HepG2 (cell line): ENCODE results near the gene MEPCE. TPM values are rescaled to one million over a fixed set of nuclear protein-coding genes. Genes with fewer than 3 reads are reported as not detected.

Experiments used
- ARHGAP35 ChIP-seq: sonication (generic); formaldehyde crosslinking; IDR thresholded peaks from 2 replicates; pipeline ENCODE4 v1.9.0; 2022; ENCODE audit warnings: mild to moderate bottlenecking, inconsistent platforms, moderate library complexity, missing genetic modification reagents, borderline replicate concordance
- EP300 ChIP-seq, 3 experiments: sonication (generic) in 1 of 3; formaldehyde crosslinking in 1 of 3; IDR thresholded peaks; 2 replicates each; pipeline versions ENCODE4 v1.5.1 to v1.6.1; 2011 to 2020; ENCODE audit warnings: low read depth in 2 of 3, low read length in 2 of 3, borderline replicate concordance in 1 of 3, improper control_type of control experiment in 1 of 3, mild to moderate bottlenecking in 1 of 3, missing genetic modification reagents in 1 of 3, moderate library complexity in 1 of 3
- ETV5 ChIP-seq: IDR thresholded peaks from 2 replicates; pipeline ENCODE4 v1.6.1; 2018; ENCODE audit warnings: missing biosample characterization, missing genetic modification reagents, inconsistent platforms, borderline replicate concordance
- FOXO1 ChIP-seq: sonication (generic); formaldehyde crosslinking; IDR thresholded peaks from 2 replicates; pipeline ENCODE4 v1.4.0; 2020; ENCODE audit warnings: missing genetic modification reagents
- KDM5A ChIP-seq: fragments of 200-600 bp; sonication (generic); IDR thresholded peaks from 2 replicates; pipeline ENCODE4 v1.7.0; 2018; ENCODE audit warnings: antibody characterized with exemption, mild to moderate bottlenecking, low read length, borderline replicate concordance
- NFYB ChIP-seq: sonication (generic); formaldehyde crosslinking; IDR thresholded peaks from 2 replicates; pipeline ENCODE4 v1.4.0; 2020; ENCODE audit warnings: missing genetic modification reagents
- POLR2A ChIP-seq, 2 experiments: IDR thresholded peaks; 2 replicates each; pipeline ENCODE4 v1.6.1; 2011; ENCODE audit warnings: low read depth in 2 of 2, low read length in 2 of 2, mild to moderate bottlenecking in 1 of 2, moderate library complexity in 1 of 2; ENCODE audit not compliant: insufficient read depth in 1 of 2
- RBAK ChIP-seq: sonication (generic); formaldehyde crosslinking; IDR thresholded peaks from 2 replicates; pipeline ENCODE4 v1.5.1; 2020; ENCODE audit warnings: mild to moderate bottlenecking, missing genetic modification reagents
- RXRB ChIP-seq: IDR thresholded peaks from 2 replicates; pipeline ENCODE4 v1.6.1; 2016; ENCODE audit warnings: borderline replicate concordance, missing genetic modification reagents, missing compliant biosample characterization
- SIX1 ChIP-seq: sonication (generic); formaldehyde crosslinking; IDR thresholded peaks from 2 replicates; pipeline ENCODE4 v1.4.0; 2020; ENCODE audit warnings: missing genetic modification reagents, borderline replicate concordance
- SOX6 ChIP-seq, 2 experiments: fragments of 450-650 bp in 1 of 2; sonication (generic) in 1 of 2; formaldehyde crosslinking in 1 of 2; IDR thresholded peaks; 2 replicates each; pipeline versions ENCODE4 v1.4.0 to v1.6.1; 2017 to 2020; ENCODE audit warnings: antibody characterized with exemption in 1 of 2, mild to moderate bottlenecking in 1 of 2, missing genetic modification reagents in 1 of 2
- XBP1 ChIP-seq: sonication (generic); formaldehyde crosslinking; IDR thresholded peaks from 2 replicates; pipeline ENCODE4 v1.5.0; 2020; ENCODE audit warnings: missing genetic modification reagents
- ZNF20 ChIP-seq: sonication (generic); formaldehyde crosslinking; IDR thresholded peaks from 2 replicates; pipeline ENCODE4 v1.4.0; 2020; ENCODE audit warnings: mild to moderate bottlenecking, moderate library complexity, missing genetic modification reagents
- ZNF205 ChIP-seq: IDR thresholded peaks from 2 replicates; pipeline ENCODE4 v1.6.1; 2018; ENCODE audit warnings: missing biosample characterization, missing genetic modification reagents
- ZNF292 ChIP-seq: sonication (generic); formaldehyde crosslinking; IDR thresholded peaks from 2 replicates; pipeline ENCODE4 v1.8.1; 2022; ENCODE audit warnings: mild to moderate bottlenecking, low read depth, missing genetic modification reagents, borderline replicate concordance
- ZNF563 ChIP-seq: sonication (generic); formaldehyde crosslinking; IDR thresholded peaks from 2 replicates; pipeline ENCODE4 v1.8.0; 2022; ENCODE audit warnings: mild to moderate bottlenecking, moderate library complexity, missing genetic modification reagents
- ZNF709 ChIP-seq: sonication (generic); formaldehyde crosslinking; IDR thresholded peaks from 2 replicates; pipeline ENCODE4 v1.5.0; 2020; ENCODE audit warnings: mild to moderate bottlenecking, missing genetic modification reagents
- polyA plus RNA-seq, 8 experiments: library from polyadenylated mRNA; depleted of rRNA in 3 of 8; stranded (reverse) in 7 of 8; unstranded in 1 of 8; fragments of >200 nt; fragmentation: Illumina TruSeq in 4 of 8; extraction: Trizol in 4 of 8; gene quantifications; 2 replicates each; pipeline versions ENCODE4 v1.2.1 to v1.2.3, GENCODE V29; 2011 to 2016; ENCODE audit warnings: low read depth in 4 of 8, missing spikeins in 1 of 8, mixed read lengths in 1 of 8; ENCODE audit not compliant: insufficient read depth in 1 of 8
- total RNA-seq, 5 experiments: library from RNA; depleted of rRNA; stranded (reverse); fragments of >200 nt; fragmentation: Illumina TruSeq; extraction: Trizol; gene quantifications; 2 replicates each; pipeline ENCODE4 v1.2.3, GENCODE V29; 2016; ENCODE audit warnings: low read depth in 1 of 5
- TF ChIP-seq, protein P1 (sequence below): sonication (generic); formaldehyde crosslinking; conservative IDR thresholded peaks from 2 replicates; pipeline ENCODE4 v1.4.0; 2020; ENCODE audit warnings: missing genetic modification reagents
- TF ChIP-seq, protein P2 (sequence below): IDR thresholded peaks from 2 replicates; pipeline ENCODE4 v1.6.1; 2016; ENCODE audit warnings: low read depth, missing genetic modification reagents, missing compliant biosample characterization
- TF ChIP-seq, protein P3 (sequence below): sonication (generic); formaldehyde crosslinking; IDR thresholded peaks from 2 replicates; pipeline ENCODE4 v1.8.0; 2022; ENCODE audit warnings: mild to moderate bottlenecking, missing genetic modification reagents

Gene MEPCE
- total and polyA plus RNA-seq, 2 of the 13 experiments (the other 11 are each of a cell fraction or from before 2014, with no cell fraction given), result 12.3 to 26.0 TPM

DNA sequence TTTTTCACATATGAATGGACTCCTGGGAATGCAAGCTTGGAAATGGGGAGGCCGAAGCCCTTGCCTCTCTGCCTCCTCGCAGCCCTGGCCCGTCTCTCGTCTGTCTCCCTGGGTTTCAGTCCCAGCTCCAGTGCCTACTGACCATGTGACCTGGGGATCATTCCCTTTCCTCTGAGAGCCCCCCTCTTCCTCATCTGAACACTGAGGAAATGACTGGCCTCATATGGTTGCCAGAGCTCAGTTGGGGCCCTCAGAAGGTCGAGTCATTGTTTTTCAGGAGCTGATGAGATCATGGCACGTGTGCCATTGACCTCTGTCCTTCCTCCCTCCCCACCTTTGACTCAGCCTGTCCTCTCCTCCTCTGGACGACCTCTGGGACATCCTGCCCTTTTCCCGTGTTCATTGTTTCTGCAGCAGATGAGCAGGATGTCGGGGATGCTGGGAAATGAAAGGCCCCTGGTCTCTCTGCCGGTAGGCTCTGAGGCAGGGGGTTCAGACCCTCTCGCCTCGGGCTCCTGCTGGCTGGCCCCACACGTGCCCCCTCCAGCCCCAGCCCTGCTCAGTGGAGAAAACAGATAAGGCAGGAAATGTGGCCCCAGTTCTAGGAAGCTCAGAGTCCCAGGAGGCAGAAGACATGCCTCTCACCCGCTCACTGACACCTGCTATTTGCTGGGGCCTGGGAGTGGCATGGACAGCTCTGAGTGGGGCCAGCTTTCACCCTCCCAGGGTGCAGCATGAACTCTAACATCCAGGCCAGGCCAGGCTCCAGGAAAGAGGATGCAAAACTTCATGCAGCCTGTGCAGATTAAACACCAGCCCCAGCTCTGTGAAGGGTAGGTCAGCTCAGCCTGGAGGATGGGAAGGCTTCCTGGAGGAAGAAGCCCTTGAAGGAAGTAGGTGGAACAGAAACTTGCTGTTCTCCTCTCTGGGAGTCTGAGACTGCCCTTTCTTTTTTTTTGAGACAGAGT lies 15.0 kb downstream of the MEPCE start (continued):
- TF ChIP-seq SIX1 (CRISPR knock-in tag) (peak; percentile 41; the same call in 1 of the 2 replicates), ZNF20 (CRISPR knock-in tag) (no peak), XBP1 (CRISPR knock-in tag) (no peak), ZNF563 (CRISPR knock-in tag) (peak; percentile 55; the same call in 1 of the 2 replicates), ARHGAP35 (CRISPR knock-in tag) (0 out of 2 replicates have a peak, but pooled peaks have one; percentile 30), ZNF292 (CRISPR knock-in tag) (peak; percentile 60; the same call in 1 of the 2 replicates), ZNF709 (CRISPR knock-in tag) (0 out of 2 replicates have a peak, but pooled peaks have one; percentile 44), KDM5A (no peak), ZNF205 (CRISPR knock-in tag) (0 out of 2 replicates have a peak, but pooled peaks have one; percentile 27), SOX6 (IDR thresholded peaks at IDR 0.05) (peak; percentile 96), SOX6 (CRISPR knock-in tag; IDR thresholded peaks at IDR 0.05) (peak; percentile 100), ETV5 (CRISPR knock-in tag) (peak; percentile 97), NFYB (CRISPR knock-in tag) (0 out of 2 replicates have a peak, but pooled peaks have one; percentile 19), FOXO1 (CRISPR knock-in tag) (peak; percentile 88), POLR2A (IDR thresholded peaks at IDR 0.05; ENCODE audit: insufficient read depth in 1 of 2, low read depth in 2 of 2, low read length in 2 of 2) (peak; percentile 53 to 63; a peak in 2 of 4 replicates), RBAK (CRISPR knock-in tag) (no peak), EP300 (IDR thresholded peaks at IDR 0.05; ENCODE audit: low read depth in 2 of 2, low read length in 2 of 2) (peak in 1 of 2 experiments; percentile 82; a peak in 3 of 4 replicates), EP300 (CRISPR knock-in tag; IDR thresholded peaks at IDR 0.05; ENCODE audit: borderline replicate concordance) (peak; percentile 95), RXRB (peak; percentile 96)
- TF ChIP-seq, protein P1, sequence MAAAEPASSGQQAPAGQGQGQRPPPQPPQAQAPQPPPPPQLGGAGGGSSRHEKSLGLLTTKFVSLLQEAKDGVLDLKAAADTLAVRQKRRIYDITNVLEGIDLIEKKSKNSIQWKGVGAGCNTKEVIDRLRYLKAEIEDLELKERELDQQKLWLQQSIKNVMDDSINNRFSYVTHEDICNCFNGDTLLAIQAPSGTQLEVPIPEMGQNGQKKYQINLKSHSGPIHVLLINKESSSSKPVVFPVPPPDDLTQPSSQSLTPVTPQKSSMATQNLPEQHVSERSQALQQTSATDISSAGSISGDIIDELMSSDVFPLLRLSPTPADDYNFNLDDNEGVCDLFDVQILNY (CRISPR knock-in tag), result no peak
- TF ChIP-seq, protein P2, sequence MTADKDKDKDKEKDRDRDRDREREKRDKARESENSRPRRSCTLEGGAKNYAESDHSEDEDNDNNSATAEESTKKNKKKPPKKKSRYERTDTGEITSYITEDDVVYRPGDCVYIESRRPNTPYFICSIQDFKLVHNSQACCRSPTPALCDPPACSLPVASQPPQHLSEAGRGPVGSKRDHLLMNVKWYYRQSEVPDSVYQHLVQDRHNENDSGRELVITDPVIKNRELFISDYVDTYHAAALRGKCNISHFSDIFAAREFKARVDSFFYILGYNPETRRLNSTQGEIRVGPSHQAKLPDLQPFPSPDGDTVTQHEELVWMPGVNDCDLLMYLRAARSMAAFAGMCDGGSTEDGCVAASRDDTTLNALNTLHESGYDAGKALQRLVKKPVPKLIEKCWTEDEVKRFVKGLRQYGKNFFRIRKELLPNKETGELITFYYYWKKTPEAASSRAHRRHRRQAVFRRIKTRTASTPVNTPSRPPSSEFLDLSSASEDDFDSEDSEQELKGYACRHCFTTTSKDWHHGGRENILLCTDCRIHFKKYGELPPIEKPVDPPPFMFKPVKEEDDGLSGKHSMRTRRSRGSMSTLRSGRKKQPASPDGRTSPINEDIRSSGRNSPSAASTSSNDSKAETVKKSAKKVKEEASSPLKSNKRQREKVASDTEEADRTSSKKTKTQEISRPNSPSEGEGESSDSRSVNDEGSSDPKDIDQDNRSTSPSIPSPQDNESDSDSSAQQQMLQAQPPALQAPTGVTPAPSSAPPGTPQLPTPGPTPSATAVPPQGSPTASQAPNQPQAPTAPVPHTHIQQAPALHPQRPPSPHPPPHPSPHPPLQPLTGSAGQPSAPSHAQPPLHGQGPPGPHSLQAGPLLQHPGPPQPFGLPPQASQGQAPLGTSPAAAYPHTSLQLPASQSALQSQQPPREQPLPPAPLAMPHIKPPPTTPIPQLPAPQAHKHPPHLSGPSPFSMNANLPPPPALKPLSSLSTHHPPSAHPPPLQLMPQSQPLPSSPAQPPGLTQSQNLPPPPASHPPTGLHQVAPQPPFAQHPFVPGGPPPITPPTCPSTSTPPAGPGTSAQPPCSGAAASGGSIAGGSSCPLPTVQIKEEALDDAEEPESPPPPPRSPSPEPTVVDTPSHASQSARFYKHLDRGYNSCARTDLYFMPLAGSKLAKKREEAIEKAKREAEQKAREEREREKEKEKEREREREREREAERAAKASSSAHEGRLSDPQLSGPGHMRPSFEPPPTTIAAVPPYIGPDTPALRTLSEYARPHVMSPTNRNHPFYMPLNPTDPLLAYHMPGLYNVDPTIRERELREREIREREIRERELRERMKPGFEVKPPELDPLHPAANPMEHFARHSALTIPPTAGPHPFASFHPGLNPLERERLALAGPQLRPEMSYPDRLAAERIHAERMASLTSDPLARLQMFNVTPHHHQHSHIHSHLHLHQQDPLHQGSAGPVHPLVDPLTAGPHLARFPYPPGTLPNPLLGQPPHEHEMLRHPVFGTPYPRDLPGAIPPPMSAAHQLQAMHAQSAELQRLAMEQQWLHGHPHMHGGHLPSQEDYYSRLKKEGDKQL (CRISPR knock-in tag), result peak; percentile 37; the same call in 1 of the 2 replicates
- TF ChIP-seq, protein P3, sequence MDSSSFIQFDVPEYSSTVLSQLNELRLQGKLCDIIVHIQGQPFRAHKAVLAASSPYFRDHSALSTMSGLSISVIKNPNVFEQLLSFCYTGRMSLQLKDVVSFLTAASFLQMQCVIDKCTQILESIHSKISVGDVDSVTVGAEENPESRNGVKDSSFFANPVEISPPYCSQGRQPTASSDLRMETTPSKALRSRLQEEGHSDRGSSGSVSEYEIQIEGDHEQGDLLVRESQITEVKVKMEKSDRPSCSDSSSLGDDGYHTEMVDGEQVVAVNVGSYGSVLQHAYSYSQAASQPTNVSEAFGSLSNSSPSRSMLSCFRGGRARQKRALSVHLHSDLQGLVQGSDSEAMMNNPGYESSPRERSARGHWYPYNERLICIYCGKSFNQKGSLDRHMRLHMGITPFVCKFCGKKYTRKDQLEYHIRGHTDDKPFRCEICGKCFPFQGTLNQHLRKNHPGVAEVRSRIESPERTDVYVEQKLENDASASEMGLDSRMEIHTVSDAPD, result peak; percentile 79; the same call in 1 of the 2 replicates
